Measurements from ENCODE around the gene RPS19. TPM values are rescaled to one million over a fixed set of nuclear protein-coding genes. Genes with fewer than 3 reads are reported as not detected.

Gene RPS19
- polyA plus RNA-seq, 6 donors from 2014 or later = 4,276 to 8,441 (median 6,198) TPM

DNA sequence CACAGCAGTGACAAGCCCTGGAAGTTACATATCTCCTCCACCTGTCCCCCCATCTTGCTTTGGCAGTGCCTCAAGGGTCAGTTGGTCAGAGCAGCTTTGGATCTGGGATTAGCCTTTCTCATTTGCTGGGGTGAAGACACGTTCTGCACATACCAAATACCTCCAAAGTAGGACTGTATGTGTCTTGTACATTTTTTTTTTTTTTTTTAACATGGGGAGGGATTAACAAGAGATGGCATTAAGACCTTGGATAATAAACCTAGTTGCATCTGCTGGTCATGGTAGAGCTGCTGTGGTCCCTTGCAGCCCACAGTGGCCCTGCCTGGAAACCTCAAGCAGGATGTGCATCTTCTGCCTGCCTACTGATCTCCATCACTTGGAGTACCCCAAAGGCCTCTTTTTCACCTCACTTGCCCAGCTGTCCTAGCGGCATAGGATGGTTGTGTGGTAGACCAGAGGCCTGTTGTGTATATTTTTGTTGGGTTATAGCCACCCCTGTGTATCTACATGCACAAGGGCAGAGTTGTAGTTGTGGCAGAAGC, 2.5 kb downstream of the RPS19 start:
- peak overlapping the region in 4 of 6 donors; percentile 18 to 92 (median 44) for H3K27ac Mint-ChIP-seq
- H3K4me3 Mint-ChIP-seq = peak overlapping the region in 7 of 8 donors; percentile 61 to 99 (median 88)
- ATAC-seq (ENCODE audit: low read depth in 2 of 2) = no peak
- peaks cover 34 to 74% (median 50%) of the 10 kb centered on the region in 3 donors for H3K4me1 Mint-ChIP-seq
- no peak for DNase-seq
- no peaks in the 10 kb centered on the region for H3K27me3 Mint-ChIP-seq
- peaks cover 4 to 14% of the 10 kb centered on the region in 2 donors for H3K36me3 Mint-ChIP-seq
- H3K9me3 Mint-ChIP-seq = no peaks in the 10 kb centered on the region

DNA sequence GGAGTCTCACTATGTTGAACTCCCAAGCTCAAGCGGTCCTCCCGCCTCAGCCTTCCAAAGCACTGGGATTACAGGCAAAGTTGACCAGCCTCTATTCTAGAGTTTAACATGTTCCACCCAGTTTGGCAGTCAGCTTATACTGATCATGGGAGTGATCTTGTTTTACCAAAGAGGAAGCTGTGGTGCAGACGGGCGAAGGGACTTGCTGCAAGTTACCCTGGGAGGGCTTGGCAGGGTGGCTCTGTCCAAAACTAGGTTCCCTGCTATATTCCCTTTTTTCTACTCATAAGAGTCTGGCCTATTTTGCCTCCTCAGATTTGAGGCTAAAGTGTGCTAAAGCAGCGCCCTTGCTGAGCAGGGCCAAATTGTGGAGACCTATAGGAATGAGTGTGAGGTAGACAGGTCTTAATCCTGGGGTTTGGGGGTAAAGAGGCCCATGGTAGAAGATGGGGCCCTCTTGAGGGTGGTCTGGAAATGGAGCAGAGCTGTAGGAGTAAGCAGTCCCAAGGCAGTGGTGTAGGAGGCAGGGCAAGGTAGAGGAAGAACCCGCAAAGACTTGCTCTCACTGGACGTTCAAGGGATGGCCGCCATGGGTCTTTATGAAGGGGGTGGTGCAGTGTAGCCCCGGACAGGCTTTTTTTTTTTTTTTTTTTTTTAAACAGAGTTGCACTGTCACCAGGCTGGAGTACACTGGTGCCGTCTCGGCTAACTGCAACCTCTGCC, 3.3 kb downstream of the RPS19 start:
- H3K36me3 Mint-ChIP-seq = peaks cover 4 to 22% of the 10 kb centered on the region in 2 donors
- ATAC-seq (ENCODE audit: low read depth in 2 of 2) (no peak), DNase-seq (no peak)
- H3K4me3 Mint-ChIP-seq = peak overlapping the region in 4 of 8 donors; percentile 12 to 88 (median 49)
- peaks cover 41 to 81% (median 58%) of the 10 kb centered on the region in 3 donors for H3K4me1 Mint-ChIP-seq
- H3K9me3 Mint-ChIP-seq = no peaks in the 10 kb centered on the region
- no peaks in the 10 kb centered on the region for H3K27me3 Mint-ChIP-seq
- peak overlapping the region in 5 of 6 donors; percentile 38 to 88 (median 78) for H3K27ac Mint-ChIP-seq

DNA sequence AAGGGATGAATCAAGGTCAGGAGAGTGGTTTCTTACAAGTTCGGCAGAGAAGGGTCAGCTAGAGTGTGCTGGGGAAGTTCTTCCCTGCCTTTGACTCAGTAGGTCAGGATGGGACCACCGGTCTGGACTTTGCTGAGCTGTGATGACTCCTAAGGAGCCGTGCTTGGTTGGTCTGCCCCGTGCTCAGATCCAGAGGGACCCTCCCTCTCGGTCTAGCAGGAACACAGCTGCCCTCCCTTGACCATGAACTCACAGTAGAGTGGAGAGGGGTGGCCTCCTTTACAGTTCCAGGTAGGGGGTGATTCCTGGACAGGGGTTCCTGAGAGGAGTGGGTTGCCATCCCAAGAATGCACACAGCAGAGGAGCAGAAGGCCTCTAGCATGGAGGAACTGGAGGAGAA, 4.3 kb downstream of the RPS19 start:
- Mint-ChIP-seq H3K4me3 (peak overlapping the region in 1 of 8 donors; percentile 45), H3K4me1 (peaks cover 41 to 81% (median 59%) of the 10 kb centered on the region in 3 donors)
- no peak for ATAC-seq (ENCODE audit: low read depth in 2 of 2)

DNA sequence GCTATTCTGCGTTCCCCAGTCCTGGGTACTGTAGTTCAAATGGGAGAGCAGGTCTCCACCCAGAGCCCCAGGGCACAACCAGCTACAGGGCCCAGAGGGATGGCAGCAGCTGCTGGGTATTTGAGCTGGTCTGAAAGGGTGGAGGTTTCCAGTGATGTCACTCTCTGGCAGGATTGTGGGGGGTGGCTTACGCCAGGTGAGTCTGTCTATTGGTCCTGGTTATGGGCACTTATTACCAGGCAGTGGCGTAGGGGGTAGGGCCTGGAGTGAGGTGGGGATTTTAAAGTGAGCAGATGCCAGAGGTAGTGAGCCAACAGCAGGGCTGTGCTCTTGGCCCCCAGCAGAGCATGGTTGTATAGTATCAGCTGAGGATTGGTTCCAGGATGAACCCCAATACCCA, 6.2 kb downstream of the RPS19 start:
- no peaks in the 10 kb centered on the region for H3K9me3 Mint-ChIP-seq
- DNase-seq (no peak), ATAC-seq (ENCODE audit: low read depth in 2 of 2) (no peak)
- peaks cover 8 to 22% of the 10 kb centered on the region in 2 donors for H3K36me3 Mint-ChIP-seq
- no peaks in the 10 kb centered on the region for H3K27me3 Mint-ChIP-seq
- peak overlapping the region in 3 of 6 donors; percentile 58 to 85 (median 66) for H3K27ac Mint-ChIP-seq
- H3K4me3 Mint-ChIP-seq = peak overlapping the region in 3 of 8 donors; percentile 32 to 61 (median 58)
- H3K4me1 Mint-ChIP-seq = peaks cover 46 to 84% (median 63%) of the 10 kb centered on the region in 3 donors

More for the DNA sequence above, 4.3 kb downstream of the RPS19 start:
- no peaks in the 10 kb centered on the region for H3K27me3 Mint-ChIP-seq
- DNase-seq = no peak
- H3K27ac Mint-ChIP-seq = peak overlapping the region in 2 of 6 donors; percentile 50 to 58
- H3K36me3 Mint-ChIP-seq = peaks cover 4 to 22% of the 10 kb centered on the region in 2 donors
- H3K9me3 Mint-ChIP-seq = no peaks in the 10 kb centered on the region

DNA sequence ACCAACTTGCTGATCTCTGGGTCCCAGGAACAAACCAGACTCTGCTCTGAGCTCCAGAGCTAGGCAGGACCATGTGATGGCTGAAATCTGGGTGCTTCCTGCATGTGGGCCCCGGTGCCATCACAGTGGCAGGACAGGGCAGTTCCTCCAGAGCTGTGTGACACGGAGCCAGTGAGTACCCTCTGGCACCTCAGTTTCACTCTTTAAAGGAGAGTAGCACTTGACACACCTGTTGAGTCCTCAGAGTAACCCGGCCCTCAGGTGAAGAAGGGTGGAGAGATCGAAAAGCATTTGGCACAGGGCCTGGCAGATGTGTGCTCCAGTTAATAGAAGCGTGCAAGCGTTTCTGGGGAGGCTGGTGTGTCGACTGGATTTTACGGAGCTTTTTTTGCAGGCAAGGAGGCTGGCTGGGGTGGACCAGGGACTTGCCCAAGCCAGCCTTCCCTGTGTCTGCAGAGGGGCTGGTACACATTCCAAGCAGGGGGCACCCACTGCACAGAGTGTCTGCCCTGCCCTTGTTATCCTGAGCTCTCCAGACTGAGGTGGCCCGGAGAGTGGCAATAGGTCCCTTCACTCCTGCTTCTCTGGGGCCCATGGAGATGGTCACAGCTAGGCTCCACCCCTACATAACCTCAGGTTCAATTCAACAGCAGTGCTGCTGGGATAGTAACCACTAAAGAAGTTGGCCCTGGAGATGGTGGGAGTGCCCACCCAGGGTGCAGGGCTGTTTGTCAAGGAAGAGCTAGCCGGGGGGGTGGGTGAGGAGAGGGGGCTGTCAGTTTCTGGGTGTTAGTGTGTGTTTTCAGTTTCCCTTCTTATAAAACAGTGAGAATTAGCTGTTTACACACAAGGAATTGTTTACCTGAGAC, 8.3 kb downstream of the RPS19 start:
- ATAC-seq (ENCODE audit: low read depth in 2 of 2) (no peak), DNase-seq (no peak)
- Mint-ChIP-seq H3K36me3 (peaks cover 11 to 19% of the 10 kb centered on the region in 2 donors), H3K27me3 (no peaks in the 10 kb centered on the region), H3K4me3 (peak overlapping the region in 1 of 8 donors; percentile 78), H3K9me3 (no peaks in the 10 kb centered on the region), H3K4me1 (peaks cover 46 to 84% (median 62%) of the 10 kb centered on the region in 3 donors), H3K27ac (peak overlapping the region in 5 of 6 donors; percentile 44 to 94 (median 86))

DNA sequence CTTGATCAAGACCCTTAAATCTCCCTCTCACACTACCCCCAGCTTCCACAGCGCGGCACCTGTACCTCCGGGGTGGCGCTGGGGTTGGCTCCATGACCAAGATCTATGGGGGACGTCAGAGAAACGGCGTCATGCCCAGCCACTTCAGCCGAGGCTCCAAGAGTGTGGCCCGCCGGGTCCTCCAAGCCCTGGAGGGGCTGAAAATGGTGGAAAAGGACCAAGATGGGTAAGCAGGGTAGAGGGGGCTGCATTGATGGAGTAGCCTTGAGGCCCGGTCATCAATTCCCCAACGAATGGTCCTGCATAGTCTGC, 8.9 kb downstream of the RPS19 start:
- ATAC-seq (ENCODE audit: low read depth in 2 of 2) (no peak), DNase-seq (no peak)
- Mint-ChIP-seq H3K4me3 (no peak overlapping the region), H3K4me1 (peaks cover 45 to 85% (median 60%) of the 10 kb centered on the region in 3 donors), H3K36me3 (peaks cover 10 to 13% of the 10 kb centered on the region in 2 donors), H3K9me3 (no peaks in the 10 kb centered on the region), H3K27ac (peak overlapping the region in 2 of 6 donors; percentile 14 to 94), H3K27me3 (no peaks in the 10 kb centered on the region)

DNA sequence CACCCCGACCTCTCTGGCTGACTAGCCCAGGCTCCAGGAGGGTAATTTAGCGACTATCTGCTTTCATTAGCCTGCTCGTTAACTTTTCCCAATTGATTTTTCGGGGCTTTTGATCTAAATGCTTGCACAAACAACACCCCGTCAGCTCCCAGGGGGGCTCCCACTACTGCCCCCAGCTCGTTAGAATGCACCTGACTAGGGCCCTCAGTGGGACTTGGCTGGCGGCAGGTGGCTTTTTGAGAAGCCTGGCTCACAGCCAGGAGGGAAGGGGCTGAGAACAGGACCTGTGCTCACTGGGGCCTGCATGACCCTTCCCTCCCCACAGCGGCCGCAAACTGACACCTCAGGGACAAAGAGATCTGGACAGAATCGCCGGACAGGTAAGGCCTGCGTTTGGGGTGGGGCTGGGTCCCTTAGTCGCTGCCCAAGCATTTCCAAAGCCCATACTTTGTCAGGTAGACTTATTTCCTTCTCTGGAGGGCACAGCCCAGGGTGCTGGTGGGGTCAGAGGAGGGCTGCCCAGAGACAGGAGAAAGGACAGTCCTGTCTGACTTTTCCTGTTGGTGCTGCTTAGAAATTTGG, 9.4 kb downstream of the RPS19 start:
- H3K27me3 Mint-ChIP-seq = no peaks in the 10 kb centered on the region
- H3K4me1 Mint-ChIP-seq = peaks cover 40 to 85% (median 55%) of the 10 kb centered on the region in 3 donors
- H3K27ac Mint-ChIP-seq = peak overlapping the region in 3 of 6 donors; percentile 84 to 94 (median 85)
- ATAC-seq (ENCODE audit: low read depth in 2 of 2) (no peak), DNase-seq (no peak)
- H3K36me3 Mint-ChIP-seq = peaks cover 7 to 8% of the 10 kb centered on the region in 2 donors
- no peaks in the 10 kb centered on the region for H3K9me3 Mint-ChIP-seq
- peak overlapping the region in 3 of 8 donors; percentile 16 to 70 (median 42) for H3K4me3 Mint-ChIP-seq

DNA sequence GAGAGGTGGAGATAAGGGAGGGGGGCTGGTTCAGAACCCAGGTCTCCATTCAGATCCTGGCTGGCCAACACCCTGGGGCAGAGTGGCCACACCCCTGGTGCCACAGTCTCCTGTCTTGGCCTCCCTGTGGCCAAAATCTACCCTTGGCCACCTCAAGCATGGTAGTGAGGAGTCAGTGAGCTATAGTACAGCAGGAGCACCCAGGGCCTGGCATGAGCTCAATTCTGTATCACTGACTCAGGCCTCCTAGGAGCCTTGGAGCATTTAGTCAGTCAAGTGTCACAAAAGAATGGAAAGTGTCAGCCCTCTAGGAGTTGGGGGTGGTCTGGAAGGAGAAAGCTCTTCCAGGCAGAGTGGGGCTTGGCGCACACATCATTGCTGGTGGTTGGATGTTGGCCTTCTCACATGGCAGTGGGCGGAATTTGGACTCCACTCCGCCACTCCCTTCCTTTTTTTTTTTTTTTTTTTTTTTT, 10.4 kb downstream of the RPS19 start:
- peaks cover 7 to 8% of the 10 kb centered on the region in 2 donors for H3K36me3 Mint-ChIP-seq
- no peak for ATAC-seq (ENCODE audit: low read depth in 2 of 2)
- peak overlapping the region in 7 of 8 donors; percentile 20 to 76 (median 56) for H3K4me3 Mint-ChIP-seq

DNA sequence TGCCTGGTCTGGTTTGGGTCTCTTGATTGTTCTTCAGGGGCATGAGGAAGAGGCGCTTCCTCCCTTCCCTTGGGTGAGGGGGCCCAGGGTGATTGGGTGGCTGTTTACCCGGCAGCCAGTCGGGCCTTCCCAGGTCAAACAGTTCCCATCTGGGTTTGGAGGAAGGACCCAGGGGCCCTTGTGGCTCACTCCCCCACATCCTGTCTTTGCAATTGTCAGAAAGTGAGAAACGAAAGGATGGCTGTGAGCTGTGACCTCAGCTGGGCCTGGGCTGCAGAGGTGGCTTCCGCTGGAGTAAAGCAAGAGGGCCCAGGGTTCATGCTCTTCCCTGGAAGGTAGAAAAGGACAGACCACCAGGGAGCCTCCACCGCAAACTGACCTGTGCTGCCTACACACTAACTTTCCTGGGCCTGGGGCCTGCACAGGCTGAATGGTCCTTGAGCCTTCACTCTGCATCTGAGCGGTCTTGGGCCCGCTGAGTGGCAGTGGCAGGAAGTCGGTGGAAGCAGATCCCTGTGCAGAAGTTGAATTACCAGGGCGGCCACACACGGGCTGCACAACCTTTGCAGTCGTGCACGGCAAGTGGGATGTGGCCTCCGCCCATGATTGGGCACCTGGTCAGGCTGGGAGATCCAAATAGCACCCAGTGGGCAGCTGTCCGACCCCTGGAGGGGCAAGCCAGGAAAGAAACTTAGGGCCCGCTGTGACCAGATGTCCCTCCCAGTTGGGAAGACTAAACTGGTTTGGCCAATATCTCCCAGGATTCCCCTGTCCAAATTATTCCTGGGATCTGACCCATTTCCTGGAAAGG, 11.7 kb downstream of the RPS19 start:
- peaks cover 7 to 8% of the 10 kb centered on the region in 2 donors for H3K36me3 Mint-ChIP-seq

More for the DNA sequence above, 10.4 kb downstream of the RPS19 start:
- H3K4me1 Mint-ChIP-seq = peaks cover 43 to 89% (median 56%) of the 10 kb centered on the region in 3 donors
- H3K27ac Mint-ChIP-seq = peak overlapping the region in 5 of 6 donors; percentile 60 to 97 (median 66)
- no peaks in the 10 kb centered on the region for H3K9me3 Mint-ChIP-seq
- no peaks in the 10 kb centered on the region for H3K27me3 Mint-ChIP-seq
- DNase-seq = no peak

DNA sequence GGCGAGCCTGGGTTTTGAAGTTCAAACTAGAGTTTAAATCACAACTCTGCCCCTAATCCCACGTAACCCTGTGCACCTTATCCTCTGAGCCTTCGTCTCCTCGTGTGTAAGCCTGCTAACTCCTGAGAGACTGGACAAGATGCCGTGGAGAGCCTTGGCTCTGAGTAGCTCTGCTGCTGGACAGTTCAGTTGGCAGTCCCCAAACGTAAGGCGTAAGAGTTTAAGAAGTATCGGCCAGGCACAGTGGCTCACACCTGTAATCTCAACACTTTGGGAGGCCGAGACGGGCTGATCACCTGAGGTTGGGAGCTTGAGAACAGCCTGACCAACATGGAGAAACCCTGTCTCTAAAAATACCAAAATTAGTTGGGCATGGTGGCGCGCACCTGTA, 12.3 kb downstream of the RPS19 start:
- no peak for DNase-seq
- H3K4me1 Mint-ChIP-seq = peaks cover 45 to 88% (median 56%) of the 10 kb centered on the region in 3 donors
- H3K4me3 Mint-ChIP-seq = peak overlapping the region in 4 of 8 donors; percentile 25 to 84 (median 34)
- no peak for ATAC-seq (ENCODE audit: low read depth in 2 of 2)
- H3K36me3 Mint-ChIP-seq = peaks cover 7 to 10% of the 10 kb centered on the region in 2 donors
- peak overlapping the region in 3 of 6 donors; percentile 67 to 97 (median 94) for H3K27ac Mint-ChIP-seq
- H3K9me3 Mint-ChIP-seq = no peaks in the 10 kb centered on the region
- H3K27me3 Mint-ChIP-seq = no peaks in the 10 kb centered on the region

More for the DNA sequence above, 11.7 kb downstream of the RPS19 start:
- ATAC-seq (ENCODE audit: low read depth in 2 of 2) (peak; percentile 28 to 37), DNase-seq (peak; percentile 73)
- Mint-ChIP-seq H3K27me3 (no peaks in the 10 kb centered on the region), H3K9me3 (no peaks in the 10 kb centered on the region), H3K4me1 (peaks cover 45 to 89% (median 56%) of the 10 kb centered on the region in 3 donors), H3K27ac (peak overlapping the region; percentile 92 to 97 (median 96)), H3K4me3 (peak overlapping the region; percentile 16 to 91 (median 80))

DNA sequence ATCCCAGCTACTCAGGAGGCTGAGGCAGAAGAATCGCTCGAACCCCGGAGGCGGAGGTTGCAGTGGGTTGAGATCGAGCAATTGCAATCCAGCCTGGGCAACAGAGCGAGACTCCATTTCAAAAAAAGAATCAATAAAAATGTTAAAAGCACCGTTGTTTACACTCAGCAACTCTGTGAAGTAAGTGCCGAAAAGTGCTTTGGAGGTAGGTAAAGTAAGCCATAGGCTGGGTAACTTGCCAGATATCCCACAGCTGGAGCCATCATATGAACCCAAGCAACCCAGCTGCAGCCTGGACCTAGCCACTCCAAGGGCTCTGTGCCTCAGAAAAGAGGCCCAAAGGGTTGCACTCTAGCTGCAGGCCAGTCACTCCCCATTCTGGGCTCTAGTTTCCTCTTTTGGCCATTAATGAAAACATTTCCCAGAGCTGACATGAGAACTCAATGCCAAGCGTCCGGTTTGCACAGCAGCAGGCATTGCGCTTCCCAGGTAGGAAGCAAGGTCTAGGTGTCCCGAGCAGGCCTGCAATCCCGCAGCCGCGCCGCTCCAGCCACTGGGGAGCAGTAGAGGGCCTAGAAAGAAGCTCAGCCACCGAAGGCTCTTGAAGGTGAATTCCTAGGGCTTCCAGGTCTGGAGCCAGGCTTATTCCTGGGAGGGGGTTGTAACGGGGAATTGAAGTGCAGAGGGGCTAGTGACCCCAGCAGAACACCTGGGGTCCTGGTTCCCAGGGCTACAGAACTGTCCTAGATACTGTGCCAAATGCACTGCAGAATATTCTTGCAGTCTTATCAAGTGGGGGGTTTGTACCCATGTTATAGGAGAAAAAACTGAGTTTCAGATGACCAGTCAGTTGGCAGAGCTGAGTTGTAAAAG, 13.0 kb downstream of the RPS19 start:
- ATAC-seq (ENCODE audit: low read depth in 2 of 2) (no peak), DNase-seq (peak; percentile 64)
- peak overlapping the region; percentile 57 to 91 (median 80) for H3K4me3 Mint-ChIP-seq
- no peaks in the 10 kb centered on the region for H3K27me3 Mint-ChIP-seq
- H3K36me3 Mint-ChIP-seq = peaks cover 7 to 11% of the 10 kb centered on the region in 2 donors
- no peaks in the 10 kb centered on the region for H3K9me3 Mint-ChIP-seq
- peaks cover 44 to 84% (median 52%) of the 10 kb centered on the region in 3 donors for H3K4me1 Mint-ChIP-seq
- peak overlapping the region; percentile 32 to 99 (median 96) for H3K27ac Mint-ChIP-seq

All from naive B cell (primary cell).